Panc1 (cell line): ENCODE results near the gene HK1.

Source experiments
- SIN3A ChIP-seq: IDR thresholded peaks from 2 replicates; pipeline ENCODE4 v1.6.1; 2012; ENCODE audit warnings: low read depth, mild to moderate bottlenecking, low read length, moderate library complexity, borderline replicate concordance; ENCODE audit not compliant: insufficient read depth
- TCF7L2 ChIP-seq: IDR thresholded peaks from 2 replicates; pipeline ENCODE4 v1.6.1; 2011; ENCODE audit warnings: mild to moderate bottlenecking, low read depth, low read length, inconsistent platforms
- TF ChIP-seq, protein P1 (sequence below): fragments of 450-650 bp; IDR thresholded peaks from 2 replicates; pipeline ENCODE4 v1.5.1; 2017; ENCODE audit warnings: mild to moderate bottlenecking

DNA sequence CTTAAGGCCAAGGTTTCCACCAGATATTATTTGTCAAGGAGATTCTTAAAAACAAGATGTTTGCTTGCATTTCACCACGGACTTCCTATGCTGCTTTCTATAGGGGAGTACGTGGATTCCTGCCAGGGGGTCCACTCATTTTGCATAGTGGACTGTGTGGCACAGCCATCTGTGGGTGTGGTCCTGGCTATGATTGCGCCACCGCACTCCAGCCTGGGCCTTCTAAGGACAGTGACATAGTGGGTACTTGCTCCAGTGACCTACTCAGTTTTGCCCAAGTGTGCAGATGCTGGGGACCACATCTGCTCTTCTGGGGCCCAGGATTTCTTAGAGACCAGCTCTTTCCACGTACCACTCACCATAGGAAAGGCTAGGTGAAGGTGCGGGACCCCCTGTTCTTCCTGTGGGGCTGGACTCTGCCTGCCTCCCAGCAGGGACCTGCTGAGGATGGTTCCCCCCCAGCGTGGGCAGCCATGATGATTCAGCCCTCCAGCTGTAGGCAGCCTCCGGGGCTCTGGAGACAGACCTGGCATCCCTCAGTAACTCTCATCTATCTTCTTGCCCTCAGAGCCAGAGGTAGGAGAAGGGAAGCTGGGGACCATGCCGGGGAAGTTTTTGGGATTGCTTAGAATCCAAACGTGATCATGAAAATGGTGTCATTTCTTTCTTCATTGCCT is 42.9 kb downstream of the HK1 start:
- TF ChIP-seq, protein P1, sequence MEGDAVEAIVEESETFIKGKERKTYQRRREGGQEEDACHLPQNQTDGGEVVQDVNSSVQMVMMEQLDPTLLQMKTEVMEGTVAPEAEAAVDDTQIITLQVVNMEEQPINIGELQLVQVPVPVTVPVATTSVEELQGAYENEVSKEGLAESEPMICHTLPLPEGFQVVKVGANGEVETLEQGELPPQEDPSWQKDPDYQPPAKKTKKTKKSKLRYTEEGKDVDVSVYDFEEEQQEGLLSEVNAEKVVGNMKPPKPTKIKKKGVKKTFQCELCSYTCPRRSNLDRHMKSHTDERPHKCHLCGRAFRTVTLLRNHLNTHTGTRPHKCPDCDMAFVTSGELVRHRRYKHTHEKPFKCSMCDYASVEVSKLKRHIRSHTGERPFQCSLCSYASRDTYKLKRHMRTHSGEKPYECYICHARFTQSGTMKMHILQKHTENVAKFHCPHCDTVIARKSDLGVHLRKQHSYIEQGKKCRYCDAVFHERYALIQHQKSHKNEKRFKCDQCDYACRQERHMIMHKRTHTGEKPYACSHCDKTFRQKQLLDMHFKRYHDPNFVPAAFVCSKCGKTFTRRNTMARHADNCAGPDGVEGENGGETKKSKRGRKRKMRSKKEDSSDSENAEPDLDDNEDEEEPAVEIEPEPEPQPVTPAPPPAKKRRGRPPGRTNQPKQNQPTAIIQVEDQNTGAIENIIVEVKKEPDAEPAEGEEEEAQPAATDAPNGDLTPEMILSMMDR, result no peak
- TF ChIP-seq SIN3A (no peak), TCF7L2 (no peak)
